ENCODE results near the gene TAMALIN. TPM values are rescaled to one million over a fixed set of nuclear protein-coding genes. Genes with fewer than 3 reads are reported as not detected.
A peak's percentile ranks its signal among the peaks of the same experiment; 100 is the strongest.

The TAMALIN gene
- polyA plus RNA-seq, 3 donors: 0.63 to 118 (median 1.6) TPM

- Mint-ChIP-seq H3K36me3 (peaks cover 21 to 28% of the 10 kb centered on the region in 2 donors), H3K27ac (peak overlapping the region in 2 of 7 donors; percentile 37 to 50), H3K4me1 (peaks cover 25% of the 10 kb centered on the region), H3K27me3 (ENCODE audit: low read depth in 3 of 3) (peaks cover 27 to 41% (median 34%) of the 10 kb centered on the region in 3 donors), H3K4me3 (no peak overlapping the region), H3K9me3 (peaks cover 0 to 20% (median 8%) of the 10 kb centered on the region in 7 donors)
- no peaks in the 10 kb centered on the region for H3K79me2 ChIP-seq (ENCODE audit: insufficient read depth, low read length)
- no peak overlapping the region for H3K9ac ChIP-seq (ENCODE audit: insufficient read depth, low read length, poor library complexity, severe bottlenecking)
- H3K27me3 ChIP-seq (ENCODE audit: control insufficient read depth in 2 of 2, insufficient read depth in 2 of 2, low read length in 2 of 2): peaks cover 9 to 31% of the 10 kb centered on the region in 2 donors
- H3K4me1 ChIP-seq (ENCODE audit: control insufficient read depth in 1 of 2, insufficient read depth in 2 of 2, low read length in 2 of 2): peaks cover 19 to 29% of the 10 kb centered on the region in 2 donors
- H3K4me2 ChIP-seq (replicated peaks; ENCODE audit: extremely low read depth, low read length, poor library complexity, severe bottlenecking): no peak overlapping the region
- H2AFZ ChIP-seq (ENCODE audit: insufficient read depth, low read depth, low read length, poor library complexity, severe bottlenecking): no peak overlapping the region
- H3K36me3 ChIP-seq (replicated peaks in 1 of 2; ENCODE audit: control insufficient read depth in 1 of 2, insufficient read depth in 2 of 2, low read length in 2 of 2): no peaks in the 10 kb centered on the region
- TF ChIP-seq CTCF (IDR thresholded peaks at IDR 0.05): no peak
- WGBS (ENCODE audit: insufficient coverage): 85% methylated on average over 5 of the region's 8 CpGs
- DNase-seq: no peak
- H3K9me3 ChIP-seq (replicated peaks in 1 of 2; ENCODE audit: control insufficient read depth in 1 of 2, insufficient read depth in 1 of 2, low read length in 2 of 2): no peaks in the 10 kb centered on the region
- intact Hi-C loops (cut with micrococcal nuclease): no loop called here
- no peak overlapping the region for H3K4me3 ChIP-seq (replicated peaks in 1 of 3; ENCODE audit: low read depth in 2 of 3, low read length in 3 of 3)
- H3K27ac ChIP-seq (ENCODE audit: low read depth in 1 of 2, low read length in 2 of 2): no peak overlapping the region
- H4K20me1 ChIP-seq (ENCODE audit: insufficient read depth, low read length): peaks cover 46% of the 10 kb centered on the region
These were observed 4.2 kb downstream of the TAMALIN start for GRCh38 chr12:52010692-52011601.

GRCh38 chr12:52011602-52012214 is 5.0 kb downstream of the TAMALIN start:
- peaks cover 9 to 25% of the 10 kb centered on the region in 2 donors for H3K27me3 ChIP-seq (ENCODE audit: control insufficient read depth in 2 of 2, insufficient read depth in 2 of 2, low read length in 2 of 2)
- TF ChIP-seq CTCF (IDR thresholded peaks at IDR 0.05): no peak
- H3K79me2 ChIP-seq (ENCODE audit: insufficient read depth, low read length): no peaks in the 10 kb centered on the region
- H3K36me3 ChIP-seq (replicated peaks in 1 of 2; ENCODE audit: control insufficient read depth in 1 of 2, insufficient read depth in 2 of 2, low read length in 2 of 2): no peaks in the 10 kb centered on the region
- intact Hi-C loops (cut with micrococcal nuclease): no loop called here
- Mint-ChIP-seq H3K9me3 (peaks cover 0 to 16% (median 6%) of the 10 kb centered on the region in 7 donors), H3K4me1 (peaks cover 19% of the 10 kb centered on the region), H3K36me3 (peaks cover 18 to 28% of the 10 kb centered on the region in 2 donors), H3K27me3 (ENCODE audit: low read depth in 3 of 3) (peaks cover 23 to 35% (median 34%) of the 10 kb centered on the region in 3 donors), H3K27ac (peak overlapping the region in 1 of 7 donors; percentile 23), H3K4me3 (no peak overlapping the region)
- WGBS (ENCODE audit: insufficient coverage): 100% methylated on average over 5 of the region's 8 CpGs
- DNase-seq: no peak
- no peak overlapping the region for H3K4me3 ChIP-seq (replicated peaks in 1 of 3; ENCODE audit: low read depth in 2 of 3, low read length in 3 of 3)
- H3K4me1 ChIP-seq (ENCODE audit: control insufficient read depth in 1 of 2, insufficient read depth in 2 of 2, low read length in 2 of 2): peaks cover 12 to 21% of the 10 kb centered on the region in 2 donors
- no peak overlapping the region for H3K27ac ChIP-seq (ENCODE audit: low read depth in 1 of 2, low read length in 2 of 2)
- no peaks in the 10 kb centered on the region for H3K9me3 ChIP-seq (replicated peaks in 1 of 2; ENCODE audit: control insufficient read depth in 1 of 2, insufficient read depth in 1 of 2, low read length in 2 of 2)
- no peak overlapping the region for H3K9ac ChIP-seq (ENCODE audit: insufficient read depth, low read length, poor library complexity, severe bottlenecking)
- H4K20me1 ChIP-seq (ENCODE audit: insufficient read depth, low read length): peaks cover 46% of the 10 kb centered on the region
- H2AFZ ChIP-seq (ENCODE audit: insufficient read depth, low read depth, low read length, poor library complexity, severe bottlenecking): no peak overlapping the region
- no peak overlapping the region for H3K4me2 ChIP-seq (replicated peaks; ENCODE audit: extremely low read depth, low read length, poor library complexity, severe bottlenecking)
